Measurements from ENCODE around the gene RSPH4A.
"Not testable (repeated sequence)": the region's sequence is repeated elsewhere in the genome, so short reads cannot be mapped to it uniquely, and the experiment has no call there.

Gene RSPH4A

GRCh38 chr6:116629563-116629981 is 13.3 kb downstream of the RSPH4A start:
- DNase-seq, result no peak

- no peak for DNase-seq
Measured at GRCh38 chr6:116631379-116631990, 15.2 kb downstream of the RSPH4A start.

- no peak for DNase-seq
Measured at GRCh38 chr6:116633685-116634084, 17.4 kb downstream of the RSPH4A start.

GRCh38 chr6:116648156-116648555 is 31.9 kb downstream of the RSPH4A start:
- DNase-seq, result no peak

- no peak for DNase-seq
Measured at GRCh38 chr6:116649129-116649528, 32.9 kb downstream of the RSPH4A start.

GRCh38 chr6:116651916-116652315 is 35.6 kb downstream of the RSPH4A start:
- no peak for DNase-seq

GRCh38 chr6:116661594-116661993 is 45.3 kb downstream of the RSPH4A start:
- DNase-seq, result no peak

- DNase-seq, result no peak
Measured at GRCh38 chr6:116662202-116662601, 45.9 kb downstream of the RSPH4A start.

- no peak for DNase-seq
Measured at GRCh38 chr6:116663308-116663707, 47.0 kb downstream of the RSPH4A start.

GRCh38 chr6:116664169-116664568 is 47.9 kb downstream of the RSPH4A start:
- not testable (repeated sequence) for DNase-seq

GRCh38 chr6:116665464-116665863 is 49.2 kb downstream of the RSPH4A start:
- no peak for DNase-seq

- DNase-seq, result no peak
Measured at GRCh38 chr6:116666869-116667268, 50.6 kb downstream of the RSPH4A start.

- DNase-seq, result no peak
Measured at GRCh38 chr6:116667623-116668022, 51.3 kb downstream of the RSPH4A start.

- no peak for DNase-seq
Measured at GRCh38 chr6:116672306-116672705, 56.0 kb downstream of the RSPH4A start.

GRCh38 chr6:116676021-116676420 is 59.7 kb downstream of the RSPH4A start:
- DNase-seq, result no peak

- peak; percentile 71 for DNase-seq
Measured at GRCh38 chr6:116680880-116681672, 64.8 kb downstream of the RSPH4A start, which contains the start of gene KPNA5. Gene KPNA5, plus strand, starts transcription at chr6:116681211. Its CDS starts 124 bp downstream, at chr6:116681335.

GRCh38 chr6:116682334-116682712 is 66.0 kb downstream of the RSPH4A start:
- no peak for DNase-seq
